ENCODE measurements around the gene TMEM229A.
"Not testable (repeated sequence)": the region's sequence is repeated elsewhere in the genome, so short reads cannot be mapped to it uniquely, and the experiment has no call there.

Gene TMEM229A

DNA sequence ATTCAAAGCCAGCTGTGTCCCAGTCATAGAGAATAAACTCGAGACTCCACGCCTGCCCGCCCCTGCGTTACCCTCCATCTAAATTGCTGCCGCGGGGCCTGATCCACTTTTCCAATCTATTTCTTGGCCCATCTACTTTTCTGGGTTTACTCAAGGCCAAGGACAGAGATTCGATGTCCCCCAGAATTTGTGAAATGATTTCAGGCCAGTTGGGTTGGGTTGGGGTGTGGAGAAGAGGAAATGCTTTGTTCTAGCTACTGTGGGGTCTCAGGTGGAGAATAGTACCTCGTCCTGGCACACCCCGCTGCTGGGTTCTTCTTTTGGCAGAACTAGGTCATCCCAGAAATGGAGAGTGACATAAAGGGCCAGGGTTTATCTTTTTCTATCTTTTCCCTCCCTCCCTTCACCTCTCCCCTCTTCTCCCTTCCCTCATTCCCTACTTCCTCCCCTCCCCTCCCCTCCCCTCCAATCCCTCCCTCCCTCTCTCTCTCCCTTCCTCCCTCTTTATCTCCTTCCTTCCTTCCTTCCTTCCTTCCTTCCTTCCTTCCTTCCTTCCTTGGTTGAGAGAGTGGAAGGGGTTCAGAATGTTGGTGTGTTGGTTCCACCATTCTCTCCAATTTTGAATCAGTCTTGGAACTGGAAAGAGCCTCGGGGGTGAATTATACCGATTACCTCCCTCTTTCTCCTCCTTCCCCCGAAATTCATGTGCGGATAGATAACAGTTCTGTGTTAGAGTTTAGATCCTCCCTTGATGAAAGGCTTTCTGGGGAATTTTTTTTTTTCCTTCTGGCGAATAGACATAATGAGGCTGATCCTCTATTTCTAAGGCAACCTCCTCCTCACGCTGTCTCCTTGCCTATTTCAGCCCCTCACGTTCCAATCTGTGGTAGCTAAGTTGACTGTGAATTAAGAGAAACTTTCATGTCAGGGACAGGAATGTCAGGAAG is 1.2 kb upstream of the TMEM229A start:
- FAIRE-seq (no peak), DNase-seq (ENCODE audit: extremely low spot score, insufficient read length, low read depth) (no peak)

DNA sequence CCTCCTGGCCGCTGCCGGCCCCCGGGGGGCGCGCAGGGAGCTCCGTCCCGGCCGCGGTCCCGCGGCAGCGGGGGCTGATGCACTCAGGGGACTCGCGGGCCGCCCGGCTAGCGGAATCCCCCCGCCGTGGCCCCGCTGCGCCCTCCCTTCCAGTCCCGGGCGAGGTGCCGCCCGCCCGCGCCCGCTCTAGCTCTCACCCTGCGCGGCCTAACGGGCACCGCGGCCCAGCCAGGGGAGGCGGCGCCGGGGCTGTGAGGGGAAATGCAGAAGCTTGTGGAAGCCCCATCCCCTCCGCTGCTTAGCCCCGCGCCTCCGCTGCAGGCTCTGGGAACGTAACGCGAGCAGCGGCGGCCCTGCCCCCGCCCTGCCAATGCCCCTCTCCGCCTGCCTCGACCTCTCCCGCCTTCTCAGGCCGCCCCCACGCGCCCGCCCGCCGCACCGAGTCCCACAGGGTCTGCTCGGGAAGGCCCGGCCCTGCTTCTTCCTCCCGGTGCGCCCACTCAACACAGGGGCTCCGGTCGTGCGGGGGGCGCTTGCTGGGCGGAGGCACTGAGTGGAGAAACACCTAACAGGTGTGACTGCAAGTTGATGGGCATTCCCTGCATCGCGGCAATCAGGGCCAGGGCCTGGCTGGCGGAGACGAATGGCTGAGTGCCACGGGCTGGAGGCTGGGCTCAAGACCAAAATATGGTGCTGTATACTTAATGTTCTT is 384 bp upstream of the TMEM229A start:
- no peak for DNase-seq (ENCODE audit: extremely low spot score, insufficient read length, low read depth)
- no peak for FAIRE-seq

DNA sequence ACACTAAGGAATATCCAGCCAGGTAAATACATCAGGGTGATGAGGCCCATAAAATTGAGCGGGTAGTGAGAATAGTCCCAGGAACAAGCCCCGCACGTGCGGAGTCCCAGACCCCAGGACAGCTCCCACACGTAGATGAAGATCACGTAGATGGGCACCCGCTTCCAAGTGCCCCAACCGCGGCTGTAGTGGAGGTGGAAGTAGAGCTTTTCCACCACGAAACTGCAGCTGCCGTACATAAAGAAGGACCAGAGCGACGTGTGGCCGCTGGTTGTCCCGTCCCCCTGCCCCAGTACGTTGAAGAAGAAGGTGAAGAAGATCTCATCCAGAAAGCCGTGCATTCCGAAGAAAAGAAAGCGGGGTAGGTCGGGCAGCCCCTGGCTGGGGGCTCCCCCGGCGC is 948 bp downstream of the TMEM229A start:
- DNase-seq (ENCODE audit: extremely low spot score, insufficient read length, low read depth) (no peak), FAIRE-seq (no peak)

DNA sequence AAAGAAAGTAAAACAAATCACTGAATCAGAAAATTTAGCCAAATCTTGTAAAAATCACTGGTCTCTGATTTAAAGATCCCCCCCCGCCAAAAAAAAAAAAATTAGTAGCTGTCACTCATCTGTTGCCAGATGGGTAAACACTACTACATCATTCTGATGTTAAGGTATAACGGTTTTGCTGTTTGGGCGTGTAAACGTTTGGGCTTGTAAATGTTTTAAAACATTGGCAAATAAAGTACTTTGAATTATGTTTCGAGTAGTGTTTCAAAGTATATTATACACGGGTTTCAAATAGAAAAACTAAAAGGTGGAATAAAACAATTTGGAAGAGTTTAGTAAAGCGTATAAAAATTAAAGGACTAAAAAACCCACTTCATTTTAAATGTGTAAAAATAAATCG is 1.5 kb downstream of the TMEM229A start:
- DNase-seq (ENCODE audit: extremely low spot score, insufficient read length, low read depth) (no peak), FAIRE-seq (no peak)

DNA sequence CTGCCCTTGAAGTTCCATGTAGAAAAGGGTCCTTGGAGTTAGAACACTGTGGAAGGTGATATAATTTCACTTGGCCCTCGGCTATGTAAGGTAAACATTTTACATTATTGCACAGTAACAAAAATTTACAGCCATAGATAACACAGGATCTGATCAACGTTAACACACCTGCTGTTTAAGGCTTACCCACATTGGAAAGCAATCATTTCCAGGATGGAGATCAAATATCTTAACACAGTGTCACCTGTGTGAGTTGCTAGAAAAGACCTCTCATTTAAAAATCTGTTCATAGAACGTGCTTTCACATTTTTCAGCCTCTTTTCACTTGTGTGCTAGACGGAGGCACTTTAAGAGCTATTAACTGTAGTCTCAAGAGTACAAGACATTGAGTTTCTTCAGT is 1.9 kb downstream of the TMEM229A start:
- FAIRE-seq: no peak

DNA sequence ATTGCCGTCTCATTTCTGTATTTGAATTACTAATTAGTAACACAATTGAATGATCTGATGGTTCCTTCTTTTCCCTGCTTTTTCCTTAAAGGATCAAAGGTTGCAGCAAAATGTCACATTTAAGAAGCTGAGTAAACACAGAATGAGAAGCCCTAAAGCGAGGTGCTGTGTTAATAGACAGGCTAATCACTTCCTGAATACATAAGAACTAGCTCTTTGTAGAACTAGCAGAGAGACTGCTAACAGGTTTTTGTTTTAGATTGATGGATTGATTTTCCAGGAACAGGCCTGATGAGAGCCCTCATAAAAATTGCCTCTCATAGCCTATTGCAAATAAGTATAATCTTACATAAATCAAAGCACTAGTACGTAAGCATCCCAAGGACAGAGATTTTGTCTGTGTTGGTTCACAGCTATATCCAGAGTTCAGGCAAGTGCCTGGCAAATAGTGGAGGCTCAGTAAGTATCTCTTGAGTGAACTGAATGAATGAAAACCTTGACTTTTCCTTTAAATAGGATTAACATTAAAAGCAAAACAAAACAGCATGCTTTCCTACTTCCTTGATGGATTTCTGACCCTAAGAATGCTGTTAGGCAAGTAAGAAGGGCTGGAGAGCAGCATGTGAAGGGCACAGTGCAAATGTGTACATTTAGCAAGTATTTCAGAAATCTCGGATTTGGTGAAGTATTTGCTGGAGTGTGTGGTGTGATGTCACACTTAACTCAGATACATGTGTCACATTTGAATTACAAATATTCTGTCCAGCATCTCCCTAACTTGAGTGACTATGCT is 3.3 kb downstream of the TMEM229A start:
- DNase-seq (ENCODE audit: extremely low spot score, insufficient read length, low read depth) (no peak), FAIRE-seq (no peak)

More for the DNA sequence above, 1.9 kb downstream of the TMEM229A start:
- no peak for DNase-seq (ENCODE audit: extremely low spot score, insufficient read length, low read depth)

DNA sequence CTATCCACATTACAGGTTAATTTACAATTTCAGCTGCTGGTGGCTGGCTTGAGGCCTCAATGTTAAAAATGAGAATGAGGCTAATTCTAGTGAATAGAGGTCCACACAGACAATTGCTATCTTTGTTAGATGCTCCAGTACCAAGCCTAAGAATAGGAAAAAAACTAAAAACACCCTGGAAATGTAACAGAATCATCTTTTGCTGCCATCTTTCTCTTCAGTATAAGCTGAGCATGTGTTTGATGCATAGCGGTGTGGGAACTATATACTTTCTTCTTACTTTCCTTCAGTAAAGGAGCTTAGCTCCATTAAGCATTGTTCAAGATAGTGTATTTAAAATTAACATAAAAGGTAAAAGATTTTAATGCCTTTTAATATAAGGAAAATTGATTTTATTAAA is 5.6 kb downstream of the TMEM229A start:
- FAIRE-seq (no peak), DNase-seq (ENCODE audit: extremely low spot score, insufficient read length, low read depth) (no peak)

DNA sequence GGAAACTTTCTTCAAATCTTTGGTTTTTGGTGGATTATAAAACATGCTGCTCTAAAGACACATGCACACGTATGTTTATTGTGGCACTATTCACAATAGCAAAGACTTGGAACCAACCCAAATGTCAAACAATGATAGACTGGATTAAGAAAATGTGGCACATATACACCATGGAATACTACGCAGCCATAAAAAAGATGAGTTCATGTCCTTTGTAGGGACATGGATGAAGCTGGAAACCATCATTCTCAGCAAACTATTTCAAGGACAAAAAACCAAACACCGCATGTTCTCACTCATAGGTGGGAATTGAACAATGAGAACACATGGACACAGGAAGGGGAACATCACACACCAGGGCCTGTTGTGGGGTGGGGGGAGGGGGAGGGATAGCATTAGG is 8.5 kb downstream of the TMEM229A start:
- not testable (repeated sequence) for DNase-seq (ENCODE audit: extremely low spot score, insufficient read length, low read depth); FAIRE-seq

DNA sequence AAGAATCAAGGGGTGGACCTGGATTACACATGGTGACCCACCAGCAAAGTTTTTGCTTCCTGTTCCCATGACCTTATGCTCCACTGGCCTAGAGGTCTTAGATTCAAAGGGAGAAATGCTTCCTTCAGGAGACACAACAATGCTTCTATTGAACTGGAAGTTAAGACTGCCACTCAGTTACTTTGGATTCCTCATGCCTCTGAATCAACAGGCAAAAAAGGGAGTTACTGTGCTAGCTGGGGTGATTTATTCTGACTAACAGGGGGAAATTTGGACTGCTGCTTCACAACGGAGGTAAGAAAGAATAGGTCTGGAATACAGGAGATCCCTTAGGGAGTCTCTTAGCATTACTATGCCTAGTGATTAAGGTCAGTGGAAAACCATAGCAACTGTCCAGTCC is 10.3 kb downstream of the TMEM229A start:
- no peak for DNase-seq (ENCODE audit: extremely low spot score, insufficient read length, low read depth)
- FAIRE-seq: no peak

DNA sequence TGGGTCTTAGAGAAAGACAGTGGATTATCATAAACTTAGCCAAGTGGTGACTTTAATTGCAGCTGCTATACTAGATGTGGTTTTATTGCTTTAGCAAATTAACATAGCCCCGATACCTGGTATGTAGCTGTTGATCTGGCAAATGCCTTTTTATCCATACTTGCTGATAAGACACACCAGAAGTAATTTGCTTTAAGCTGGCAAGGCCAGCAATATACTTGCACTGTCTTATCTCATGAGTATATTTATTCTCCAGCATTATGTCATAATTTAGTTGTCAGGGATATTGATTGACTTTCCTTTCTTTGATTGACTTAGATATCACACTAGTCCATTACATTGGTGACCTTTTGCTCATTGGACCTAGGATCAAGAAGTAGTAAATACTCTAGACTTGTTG is 12.8 kb downstream of the TMEM229A start:
- FAIRE-seq: no peak
- DNase-seq (ENCODE audit: extremely low spot score, insufficient read length, low read depth): no peak

DNA sequence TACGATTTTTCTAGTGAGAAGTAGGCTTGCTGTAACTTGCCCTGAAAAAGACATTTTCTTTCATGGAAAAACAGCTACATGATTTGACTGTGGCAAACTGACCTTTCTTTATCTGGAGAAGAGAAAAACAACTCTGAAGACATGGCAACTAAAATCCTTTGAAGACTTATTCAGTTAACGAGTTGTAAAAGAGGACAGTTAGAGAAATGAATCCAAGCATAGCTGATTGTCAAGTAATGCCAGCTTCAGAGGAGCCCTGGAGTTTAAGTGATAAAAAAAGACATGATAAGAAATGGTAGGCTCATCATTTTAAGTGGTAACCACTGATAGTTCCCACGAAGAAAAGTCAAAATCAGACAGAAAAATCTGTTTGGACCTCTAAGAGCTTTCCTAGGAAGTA is 19.6 kb downstream of the TMEM229A start:
- FAIRE-seq: no peak
- no peak for DNase-seq (ENCODE audit: extremely low spot score, insufficient read length, low read depth)

DNA sequence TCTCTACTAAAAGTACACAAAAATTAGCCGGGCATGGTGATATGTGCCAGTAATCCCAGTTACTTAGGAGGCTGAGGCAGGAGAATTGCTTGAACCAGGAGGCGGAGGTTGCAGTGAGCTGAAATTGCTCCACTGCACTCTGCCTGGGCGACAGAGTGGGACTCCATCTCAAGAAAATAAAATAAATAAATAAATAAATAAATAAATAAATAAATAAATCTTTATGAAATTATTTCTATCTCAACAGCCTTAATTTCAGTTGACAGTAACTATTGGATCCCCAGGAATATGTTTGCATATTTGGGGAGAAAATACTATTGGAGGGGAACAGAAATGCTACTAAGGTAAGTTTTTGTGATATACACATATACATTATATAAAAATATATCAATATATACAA is 20.0 kb downstream of the TMEM229A start:
- FAIRE-seq: no peak
- no peak for DNase-seq (ENCODE audit: extremely low spot score, insufficient read length, low read depth)

DNA sequence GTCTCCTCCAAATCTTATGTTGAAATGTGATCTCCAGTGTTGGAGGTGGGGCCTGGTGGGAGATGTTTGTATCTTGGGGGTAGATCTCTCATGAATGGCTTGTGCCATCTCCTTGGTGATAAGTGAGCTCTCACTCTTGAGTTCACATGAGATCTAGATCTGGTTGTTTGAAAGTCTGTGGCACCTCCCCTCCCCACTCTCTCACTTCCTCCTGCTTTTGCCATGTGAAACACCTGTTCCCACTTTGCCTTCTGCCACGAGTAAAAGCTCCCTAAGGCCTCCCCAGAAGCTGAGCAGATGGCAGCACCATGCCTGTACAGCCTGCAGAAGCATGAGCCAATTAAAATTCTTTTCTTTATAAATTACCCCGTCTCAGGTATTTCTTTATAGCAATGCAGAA is 23.5 kb downstream of the TMEM229A start:
- no peak for FAIRE-seq
- DNase-seq (ENCODE audit: extremely low spot score, insufficient read length, low read depth): no peak

DNA sequence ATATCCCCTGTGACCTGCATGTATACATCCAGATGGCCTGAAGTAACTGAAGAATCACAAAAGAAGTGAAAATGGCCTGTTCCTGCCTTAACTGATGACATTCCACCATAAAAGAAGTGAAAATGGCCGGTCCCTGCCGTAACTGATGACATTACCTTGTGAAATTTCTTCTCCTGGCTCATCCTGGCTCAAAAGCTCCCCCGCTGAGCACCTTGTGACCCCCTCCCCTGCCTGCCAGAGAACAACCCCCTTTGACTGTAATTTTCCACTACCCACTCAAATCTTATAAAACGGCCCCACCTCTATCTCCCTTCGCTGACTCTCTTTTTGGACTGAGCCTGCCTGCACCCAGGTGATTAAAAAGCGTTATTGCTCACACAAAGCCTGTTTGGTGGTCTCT is 24.6 kb downstream of the TMEM229A start:
- FAIRE-seq; DNase-seq (ENCODE audit: extremely low spot score, insufficient read length, low read depth): not testable (repeated sequence)

DNA sequence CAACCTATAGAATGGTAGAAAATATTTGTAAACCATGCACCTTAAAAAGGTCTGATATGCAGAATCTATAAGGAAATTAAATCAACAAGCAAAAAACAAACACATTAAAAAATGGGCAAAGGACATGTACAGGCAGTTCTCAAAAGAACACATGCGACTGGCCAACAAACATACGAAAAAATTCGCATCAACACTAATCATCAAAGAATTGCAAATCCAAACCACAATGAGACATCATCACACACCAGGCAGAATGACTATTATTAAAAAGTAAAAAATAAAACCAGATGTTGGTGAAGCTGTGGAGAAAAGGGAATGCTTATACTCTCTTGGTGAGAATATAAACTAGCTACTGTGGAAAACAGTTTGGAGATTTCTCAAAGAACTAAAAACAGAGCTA is 33.2 kb downstream of the TMEM229A start:
- DNase-seq (ENCODE audit: extremely low spot score, insufficient read length, low read depth) (no peak), FAIRE-seq (no peak)

DNA sequence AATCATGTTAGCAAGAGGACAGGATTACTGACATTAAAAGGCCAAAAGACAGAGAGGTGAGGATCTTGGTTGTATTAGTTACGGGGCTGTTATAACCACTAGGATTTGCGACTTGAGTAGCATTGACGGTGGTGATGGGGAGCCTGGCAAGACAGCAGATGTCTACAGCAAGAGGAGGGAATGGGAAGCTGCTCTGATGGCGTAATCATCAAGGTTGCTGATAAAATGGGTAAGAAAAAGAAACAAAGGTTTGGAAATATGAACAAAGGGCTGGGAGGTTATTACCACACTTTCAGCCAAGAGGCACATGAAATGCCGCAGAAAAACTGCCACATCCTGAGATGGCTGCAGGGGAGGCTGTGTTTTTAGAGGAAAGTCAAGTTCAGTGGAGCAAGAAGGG is 33.9 kb downstream of the TMEM229A start:
- DNase-seq (ENCODE audit: extremely low spot score, insufficient read length, low read depth) (no peak), FAIRE-seq (no peak)

DNA sequence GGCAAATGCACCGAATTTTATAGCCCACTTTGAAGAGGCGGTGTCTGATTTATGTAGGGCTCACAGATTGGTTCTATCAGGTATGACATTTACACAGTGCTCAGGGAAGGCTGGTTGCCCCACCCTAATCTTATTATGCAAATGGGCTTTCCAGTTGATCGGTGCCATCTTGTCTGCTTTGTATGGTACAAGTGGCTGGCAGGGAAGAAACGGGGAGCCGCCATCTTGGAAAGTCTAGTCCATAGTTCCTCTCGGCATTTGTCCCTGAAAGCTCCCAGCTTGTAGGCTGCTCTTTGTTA is 36.6 kb downstream of the TMEM229A start:
- FAIRE-seq: no peak
- DNase-seq (ENCODE audit: extremely low spot score, insufficient read length, low read depth): no peak

DNA sequence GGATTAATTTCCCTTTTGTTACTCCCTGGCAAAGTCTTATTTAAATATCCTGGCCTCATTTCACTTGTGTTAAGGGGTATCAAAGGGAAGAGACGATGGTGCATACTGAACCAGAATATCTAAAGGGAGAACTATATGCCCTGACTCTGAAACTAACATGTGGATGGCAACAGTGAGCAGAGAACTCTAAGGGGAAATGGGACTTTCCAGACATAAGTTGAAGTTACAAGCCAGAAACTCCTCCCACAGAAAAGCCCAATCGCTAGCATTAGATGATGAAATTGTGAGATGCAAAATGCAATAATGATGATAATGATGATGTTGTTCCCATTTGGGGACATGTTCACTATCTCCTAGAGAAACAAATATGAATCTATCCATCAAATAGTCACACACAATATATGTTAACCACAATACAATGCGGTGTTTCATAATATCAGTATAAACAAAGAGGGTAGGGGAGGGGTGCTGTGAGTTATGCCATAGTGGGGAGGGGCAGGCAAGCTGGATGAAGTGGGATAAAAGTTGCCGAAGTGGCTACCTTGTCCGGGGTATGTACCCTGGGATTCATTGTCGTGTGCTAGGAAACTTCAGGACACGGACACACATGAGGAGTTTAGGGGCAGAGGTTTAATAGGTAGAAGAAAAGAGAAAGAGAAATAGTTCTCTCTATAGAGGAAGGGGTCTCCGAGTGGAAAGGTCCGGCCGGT is 37.1 kb downstream of the TMEM229A start:
- no peak for DNase-seq (ENCODE audit: extremely low spot score, insufficient read length, low read depth)
- FAIRE-seq: no peak

DNA sequence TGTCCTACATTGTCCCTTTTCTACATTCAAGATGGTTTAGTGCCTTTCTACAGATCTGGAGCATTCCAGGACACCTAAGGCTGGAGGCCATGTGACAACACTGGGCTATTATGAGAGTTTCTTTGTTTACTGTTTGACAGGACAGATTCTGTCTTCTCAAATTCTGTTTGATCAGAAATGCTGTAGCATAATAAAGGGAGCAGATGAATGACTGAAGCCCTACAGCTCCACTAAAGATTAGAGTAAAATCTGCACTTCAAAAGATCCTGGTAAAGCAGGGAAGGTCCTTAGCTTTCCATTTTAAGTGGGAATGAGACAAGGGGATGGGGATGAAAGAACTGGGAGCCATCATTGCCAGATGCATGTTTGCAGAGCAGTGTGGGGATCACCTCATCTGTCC is 38.4 kb downstream of the TMEM229A start:
- DNase-seq (ENCODE audit: extremely low spot score, insufficient read length, low read depth): no peak
- no peak for FAIRE-seq

DNA sequence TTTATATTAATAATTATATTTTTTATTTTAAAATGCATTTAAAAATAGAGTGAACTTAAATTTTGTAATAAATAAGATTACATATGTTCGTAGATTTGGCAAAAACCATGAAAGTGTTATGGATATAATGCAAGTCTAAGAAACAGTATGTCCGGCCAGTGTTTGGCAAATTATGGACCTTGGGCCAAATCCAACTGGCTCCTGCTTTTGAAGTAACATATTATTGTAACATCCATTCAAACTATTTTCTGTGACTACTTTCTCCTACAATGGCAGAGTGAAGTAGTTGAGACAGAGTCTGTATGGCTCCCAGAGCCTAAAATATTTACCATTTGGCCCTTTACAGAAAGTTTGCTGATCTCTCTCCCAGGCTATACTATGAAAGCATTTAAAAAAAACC is 38.9 kb downstream of the TMEM229A start:
- FAIRE-seq: no peak
- no peak for DNase-seq (ENCODE audit: extremely low spot score, insufficient read length, low read depth)
